GM12872 (cell line): ENCODE data around the gene ITGAL.

Experiments
- TF ChIP-seq, protein P1 (sequence below): IDR thresholded peaks from 3 replicates; pipeline ENCODE4 v1.5.1; 2011; ENCODE audit warnings: low read depth, mild to moderate bottlenecking, low read length, moderate library complexity; ENCODE audit not compliant: insufficient read depth

Gene ITGAL

DNA sequence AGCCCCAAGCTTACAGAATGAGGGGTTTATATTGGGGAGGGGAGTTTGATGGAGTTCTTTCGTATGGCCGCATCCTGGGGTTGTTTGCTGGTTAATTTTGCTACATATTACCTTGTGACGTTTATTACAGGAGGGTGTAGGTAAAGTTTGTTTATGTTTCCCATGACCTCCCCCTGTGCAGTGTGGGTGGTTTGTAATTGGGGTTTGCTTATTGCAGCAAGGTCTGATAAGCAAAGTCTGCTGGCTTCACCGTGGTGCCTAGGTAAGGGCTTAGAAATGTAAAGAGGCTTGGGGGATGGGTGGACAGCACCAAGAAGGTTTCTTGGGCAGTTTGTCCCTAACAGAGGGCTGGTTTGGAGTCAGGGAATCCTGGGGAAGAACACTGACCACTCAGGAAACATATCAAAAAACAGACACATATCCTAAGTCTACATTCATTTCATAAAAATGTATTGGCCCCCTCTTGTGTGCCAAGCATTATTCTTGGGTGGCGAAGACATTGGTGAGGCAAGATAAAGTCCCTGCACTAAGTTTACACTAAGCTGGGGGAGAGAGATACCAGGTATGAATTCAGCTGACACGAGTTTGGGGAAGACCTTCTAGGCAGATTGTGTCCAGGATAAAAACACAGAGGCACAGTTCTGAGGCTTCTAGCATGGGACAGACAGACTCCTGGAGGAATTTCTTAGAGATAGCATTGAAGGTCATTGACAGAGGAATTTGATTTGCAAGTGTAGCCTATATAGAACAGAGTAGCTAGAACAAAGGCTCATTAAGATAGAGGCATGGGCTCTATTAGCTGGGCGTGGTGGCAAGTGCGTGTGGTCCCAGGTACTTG, 76.1 kb downstream of the ITGAL start:
- TF ChIP-seq, protein P1, sequence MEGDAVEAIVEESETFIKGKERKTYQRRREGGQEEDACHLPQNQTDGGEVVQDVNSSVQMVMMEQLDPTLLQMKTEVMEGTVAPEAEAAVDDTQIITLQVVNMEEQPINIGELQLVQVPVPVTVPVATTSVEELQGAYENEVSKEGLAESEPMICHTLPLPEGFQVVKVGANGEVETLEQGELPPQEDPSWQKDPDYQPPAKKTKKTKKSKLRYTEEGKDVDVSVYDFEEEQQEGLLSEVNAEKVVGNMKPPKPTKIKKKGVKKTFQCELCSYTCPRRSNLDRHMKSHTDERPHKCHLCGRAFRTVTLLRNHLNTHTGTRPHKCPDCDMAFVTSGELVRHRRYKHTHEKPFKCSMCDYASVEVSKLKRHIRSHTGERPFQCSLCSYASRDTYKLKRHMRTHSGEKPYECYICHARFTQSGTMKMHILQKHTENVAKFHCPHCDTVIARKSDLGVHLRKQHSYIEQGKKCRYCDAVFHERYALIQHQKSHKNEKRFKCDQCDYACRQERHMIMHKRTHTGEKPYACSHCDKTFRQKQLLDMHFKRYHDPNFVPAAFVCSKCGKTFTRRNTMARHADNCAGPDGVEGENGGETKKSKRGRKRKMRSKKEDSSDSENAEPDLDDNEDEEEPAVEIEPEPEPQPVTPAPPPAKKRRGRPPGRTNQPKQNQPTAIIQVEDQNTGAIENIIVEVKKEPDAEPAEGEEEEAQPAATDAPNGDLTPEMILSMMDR, result no peak

DNA sequence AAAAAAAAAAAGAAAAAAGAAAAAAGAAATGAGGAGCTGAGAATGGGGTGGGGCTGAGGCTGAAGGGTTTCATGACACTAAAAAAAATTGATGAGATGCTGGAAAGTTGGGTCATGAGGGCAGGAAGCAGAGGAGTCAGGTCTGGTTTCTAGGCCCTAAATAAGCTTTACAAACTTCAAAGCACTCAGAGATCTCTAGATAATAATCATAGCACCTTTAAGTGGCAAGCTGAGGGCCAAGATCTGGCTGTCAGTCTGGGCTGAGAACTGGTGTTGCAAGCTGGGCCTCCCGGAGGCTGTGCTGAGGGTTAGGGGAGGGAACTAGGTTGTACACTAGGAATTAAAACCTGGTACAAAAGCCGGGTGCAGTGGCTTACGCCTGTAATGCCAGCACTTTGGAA, 79.2 kb downstream of the ITGAL start:
- TF ChIP-seq, protein P1, result no peak

DNA sequence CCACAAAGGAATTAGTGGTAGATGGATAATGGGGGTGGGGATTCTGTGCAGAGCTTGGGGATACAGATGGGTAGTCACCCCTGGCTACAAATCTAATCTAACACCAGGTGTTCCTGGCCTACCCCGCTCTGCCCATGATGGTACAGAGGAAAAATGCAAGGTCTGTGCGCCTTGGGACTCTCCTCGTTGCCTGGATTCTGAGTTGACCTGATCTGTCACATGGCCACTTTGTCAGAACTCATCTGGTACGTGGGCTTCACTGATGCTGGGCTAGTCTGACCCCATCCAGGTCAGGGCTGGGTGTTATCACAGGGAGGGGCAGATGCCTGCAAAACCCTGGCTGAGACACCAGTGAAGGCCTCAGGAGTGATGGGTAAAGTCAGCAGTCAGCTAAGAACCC, 80.4 kb downstream of the ITGAL start:
- TF ChIP-seq, protein P1, result no peak

DNA sequence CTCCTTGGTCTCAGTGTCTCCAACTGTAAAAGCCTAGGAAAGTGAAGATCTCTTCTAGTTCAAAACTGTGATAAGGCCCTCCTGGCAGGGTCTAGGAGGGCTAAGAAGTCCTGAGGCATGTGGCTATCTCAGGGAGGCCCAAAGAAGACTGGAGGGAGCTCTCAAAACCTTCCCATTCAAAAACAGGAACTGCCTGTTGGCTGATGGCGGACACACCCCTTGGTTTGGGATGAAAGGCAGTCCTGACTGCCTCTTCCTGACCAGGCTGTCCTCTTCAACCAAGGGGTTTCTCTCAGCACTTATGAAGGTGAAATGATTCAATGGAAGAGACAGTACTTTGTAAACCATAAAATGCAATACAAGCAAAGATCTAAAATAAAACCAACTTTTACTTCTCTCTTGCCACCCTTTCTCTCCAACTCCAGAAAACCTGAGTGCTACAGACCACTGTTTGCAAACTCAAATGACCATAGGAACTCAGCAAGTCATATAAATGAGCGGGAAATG, 80.9 kb downstream of the ITGAL start:
- TF ChIP-seq, protein P1, result no peak

DNA sequence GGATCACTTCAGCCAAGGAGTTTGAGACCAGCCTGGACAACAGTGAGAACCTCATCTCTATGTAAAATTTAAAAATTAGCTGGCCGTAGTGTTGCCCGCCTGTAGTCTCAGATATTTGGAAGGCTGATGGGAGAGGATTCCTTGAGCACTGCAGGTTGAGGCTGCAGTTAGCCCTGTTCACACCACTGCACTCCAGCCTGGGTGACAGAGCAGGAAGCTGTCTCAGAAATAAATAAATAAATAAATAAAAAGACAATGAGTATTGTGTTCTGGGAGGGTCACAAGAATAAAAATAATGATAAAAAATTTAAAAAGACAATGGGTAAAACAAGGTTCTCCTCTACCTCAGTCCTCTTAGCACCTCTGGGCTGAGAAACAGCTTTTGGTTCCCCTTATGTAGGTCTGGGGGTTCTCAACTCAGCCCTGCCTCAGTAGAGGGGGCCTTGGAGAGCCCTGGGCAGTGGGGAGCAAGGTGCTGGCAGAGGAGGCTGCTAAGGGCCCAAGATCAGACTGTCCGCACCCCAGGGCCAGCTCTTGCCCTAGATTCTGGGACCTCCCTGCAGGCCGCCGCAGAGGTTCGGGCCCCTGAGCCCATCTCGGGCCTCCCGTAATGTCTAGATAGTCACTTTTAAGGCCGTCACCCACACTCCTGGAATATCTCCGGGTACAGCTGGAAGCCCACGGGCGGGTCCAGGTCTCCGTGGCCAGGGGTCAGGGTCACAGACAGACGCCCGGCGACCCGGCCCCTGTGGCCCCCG, 82.2 kb downstream of the ITGAL start:
- TF ChIP-seq, protein P1, result no peak

DNA sequence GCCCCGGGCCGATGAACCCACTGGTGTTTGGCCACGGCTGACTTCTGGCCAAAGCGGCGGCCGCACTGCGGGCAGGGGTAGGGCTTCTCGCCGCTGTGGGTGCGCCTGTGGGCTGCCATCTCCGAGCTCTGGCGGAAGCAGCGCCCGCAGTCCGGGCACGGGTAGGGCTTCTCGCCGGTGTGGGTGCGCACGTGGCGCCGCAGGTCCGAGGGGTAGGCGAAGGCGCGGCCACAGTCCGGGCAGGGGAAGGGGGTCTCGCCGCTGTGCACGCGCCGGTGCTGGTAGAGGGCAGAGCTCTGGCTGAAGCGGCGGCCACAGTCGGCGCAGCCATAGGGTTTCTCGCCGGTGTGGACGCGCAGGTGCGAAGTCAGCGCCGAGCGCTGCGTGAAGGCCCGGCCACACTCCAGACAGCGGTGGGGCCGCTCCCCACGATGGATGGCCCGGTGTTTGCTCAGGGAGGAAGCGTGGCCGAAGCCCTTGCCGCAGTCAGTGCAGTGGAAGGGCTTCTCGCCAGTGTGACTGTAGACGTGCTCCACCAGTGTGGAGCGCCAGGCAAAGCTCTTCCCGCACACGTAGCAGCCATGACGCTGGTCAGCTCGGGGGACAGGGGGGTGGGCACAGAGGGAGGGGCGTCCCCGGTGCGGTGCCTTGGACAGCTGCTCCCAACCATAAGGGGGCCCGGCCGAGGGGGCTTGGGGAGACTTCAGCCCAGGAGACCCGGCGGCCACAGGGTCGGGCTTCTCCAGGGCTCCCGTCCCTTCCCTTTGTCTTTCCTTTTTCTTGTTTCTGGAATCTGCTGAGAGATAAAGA, 83.0 kb downstream of the ITGAL start:
- TF ChIP-seq, protein P1, result no peak

DNA sequence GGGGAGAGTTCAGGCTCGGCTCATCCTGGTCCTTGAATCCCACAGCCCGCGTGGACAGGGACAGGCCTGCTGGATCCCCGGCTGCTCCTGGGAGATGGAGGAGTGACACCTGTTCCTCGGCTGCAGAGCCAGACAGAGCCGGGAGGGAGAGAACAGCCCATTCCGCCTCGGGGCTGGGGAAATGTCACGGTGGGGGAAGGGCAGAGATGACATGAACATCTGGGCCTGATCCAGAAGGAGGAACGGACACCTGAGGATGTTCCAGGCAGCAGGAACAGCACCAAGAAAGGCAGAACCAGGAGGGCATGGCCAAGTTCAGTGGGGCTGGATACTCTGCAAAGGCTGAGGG, 83.6 kb downstream of the ITGAL start:
- TF ChIP-seq, protein P1, result no peak
